Measurements from ENCODE around the gene KATNAL2.

KATNAL2 gene

GRCh38 chr18:47108998-47109405 lies 191.6 kb downstream of the KATNAL2 start:
- no peak for DNase-seq (ENCODE audit: extremely low read depth in 1 of 2, low read depth in 1 of 2)

GRCh38 chr18:47109720-47110119 lies 192.3 kb downstream of the KATNAL2 start:
- no peak for DNase-seq (ENCODE audit: extremely low read depth in 1 of 2, low read depth in 1 of 2)

GRCh38 chr18:47110492-47111274 lies 193.3 kb downstream of the KATNAL2 start:
- no peak for DNase-seq (ENCODE audit: extremely low read depth in 1 of 2, low read depth in 1 of 2)

- DNase-seq (ENCODE audit: extremely low read depth in 1 of 2, low read depth in 1 of 2): no peak
These were observed 196.6 kb downstream of the KATNAL2 start for GRCh38 chr18:47113796-47114540.

- DNase-seq (ENCODE audit: extremely low read depth in 1 of 2, low read depth in 1 of 2): no peak
These were observed 197.8 kb downstream of the KATNAL2 start for GRCh38 chr18:47115205-47115604.

- DNase-seq (ENCODE audit: extremely low read depth in 1 of 2, low read depth in 1 of 2): no peak
These were observed 201.6 kb downstream of the KATNAL2 start for GRCh38 chr18:47118981-47119380.

GRCh38 chr18:47120428-47120827 lies 203.0 kb downstream of the KATNAL2 start:
- DNase-seq (ENCODE audit: extremely low read depth in 1 of 2, low read depth in 1 of 2): no peak

- no peak for DNase-seq (ENCODE audit: extremely low read depth in 1 of 2, low read depth in 1 of 2)
These were observed 203.7 kb downstream of the KATNAL2 start for GRCh38 chr18:47121146-47121545.

GRCh38 chr18:47141289-47141688 lies 223.9 kb downstream of the KATNAL2 start:
- DNase-seq (ENCODE audit: extremely low read depth in 1 of 2, low read depth in 1 of 2): no peak

- no peak for DNase-seq (ENCODE audit: extremely low read depth in 1 of 2, low read depth in 1 of 2)
These were observed 225.8 kb downstream of the KATNAL2 start for GRCh38 chr18:47143153-47143552.

GRCh38 chr18:47143899-47144485 lies 226.6 kb downstream of the KATNAL2 start:
- no peak for DNase-seq (ENCODE audit: extremely low read depth in 1 of 2, low read depth in 1 of 2)

GRCh38 chr18:47146206-47146605 lies 228.8 kb downstream of the KATNAL2 start:
- DNase-seq (ENCODE audit: extremely low read depth in 1 of 2, low read depth in 1 of 2): no peak

GRCh38 chr18:47149457-47150028 lies 232.1 kb downstream of the KATNAL2 start:
- DNase-seq (ENCODE audit: extremely low read depth in 1 of 2, low read depth in 1 of 2): no peak

- peak; percentile 37 to 63 for DNase-seq (ENCODE audit: extremely low read depth in 1 of 2, low read depth in 1 of 2)
These were observed 232.8 kb downstream of the KATNAL2 start, which contains the start of gene HDHD2 for GRCh38 chr18:47150029-47150823. TSS of gene HDHD2 (minus strand) at chr18:47150500. CDS start at chr18:47136439, 14,061 bp downstream.

- no peak for DNase-seq (ENCODE audit: extremely low read depth in 1 of 2, low read depth in 1 of 2)
These were observed 233.5 kb downstream of the KATNAL2 start for GRCh38 chr18:47150824-47151366.

GRCh38 chr18:47151439-47151838 lies 234.0 kb downstream of the KATNAL2 start:
- DNase-seq (ENCODE audit: extremely low read depth in 1 of 2, low read depth in 1 of 2): no peak

All from activated CD8-positive, alpha-beta memory T cell treated with anti-CD3 and anti-CD28 coated beads for 1 hour (primary cell).